Measurements from ENCODE around the gene IGFL1. TPM values are rescaled to one million over a fixed set of nuclear protein-coding genes. Genes with fewer than 3 reads are reported as not detected.
A peak's percentile ranks its signal among the peaks of the same experiment; 100 is the strongest.
"Not testable (repeated sequence)": the region's sequence is repeated elsewhere in the genome, so short reads cannot be mapped to it uniquely, and the experiment has no call there.

The IGFL1 gene
- total RNA-seq, 1 experiment from 2014 or later, result not detected

DNA sequence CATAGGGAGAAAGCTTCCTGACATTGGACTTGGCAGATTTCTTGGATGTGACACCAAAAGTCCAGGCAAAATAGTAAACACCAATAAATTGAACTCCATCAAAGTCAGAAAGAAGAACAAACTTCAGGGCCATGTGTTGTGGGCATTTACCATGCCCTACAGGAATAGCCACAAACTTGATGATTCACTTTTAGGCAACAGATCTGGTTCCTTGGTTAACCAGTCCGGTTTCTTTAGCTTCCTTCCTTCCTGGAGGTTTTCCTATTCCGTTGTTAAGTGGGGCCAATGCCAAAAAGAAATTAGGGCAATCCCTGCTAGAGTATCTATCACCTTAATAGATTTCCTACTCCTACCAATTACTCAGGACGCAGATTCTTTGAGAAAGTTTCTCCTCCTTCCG lies 25.2 kb downstream of the IGFL1 start:
- intact Hi-C loops (cut with micrococcal nuclease; ENCODE audit: unreplicated experiment), result no loop called here
- TF ChIP-seq, protein P1, sequence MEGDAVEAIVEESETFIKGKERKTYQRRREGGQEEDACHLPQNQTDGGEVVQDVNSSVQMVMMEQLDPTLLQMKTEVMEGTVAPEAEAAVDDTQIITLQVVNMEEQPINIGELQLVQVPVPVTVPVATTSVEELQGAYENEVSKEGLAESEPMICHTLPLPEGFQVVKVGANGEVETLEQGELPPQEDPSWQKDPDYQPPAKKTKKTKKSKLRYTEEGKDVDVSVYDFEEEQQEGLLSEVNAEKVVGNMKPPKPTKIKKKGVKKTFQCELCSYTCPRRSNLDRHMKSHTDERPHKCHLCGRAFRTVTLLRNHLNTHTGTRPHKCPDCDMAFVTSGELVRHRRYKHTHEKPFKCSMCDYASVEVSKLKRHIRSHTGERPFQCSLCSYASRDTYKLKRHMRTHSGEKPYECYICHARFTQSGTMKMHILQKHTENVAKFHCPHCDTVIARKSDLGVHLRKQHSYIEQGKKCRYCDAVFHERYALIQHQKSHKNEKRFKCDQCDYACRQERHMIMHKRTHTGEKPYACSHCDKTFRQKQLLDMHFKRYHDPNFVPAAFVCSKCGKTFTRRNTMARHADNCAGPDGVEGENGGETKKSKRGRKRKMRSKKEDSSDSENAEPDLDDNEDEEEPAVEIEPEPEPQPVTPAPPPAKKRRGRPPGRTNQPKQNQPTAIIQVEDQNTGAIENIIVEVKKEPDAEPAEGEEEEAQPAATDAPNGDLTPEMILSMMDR (IDR thresholded peaks at IDR 0.05; ENCODE audit: unreplicated experiment), result no peak
- H3K27me3 Mint-ChIP-seq (ENCODE audit: unreplicated experiment), result peaks cover 90% of the 10 kb centered on the region
- H3K9me3 Mint-ChIP-seq (ENCODE audit: low read depth, unreplicated experiment), result peaks cover 3% of the 10 kb centered on the region
- DNase-seq, result no peak
- H3K4me3 Mint-ChIP-seq (ENCODE audit: low read depth, unreplicated experiment), result no peak overlapping the region
- H3K27ac Mint-ChIP-seq (ENCODE audit: unreplicated experiment), result no peak overlapping the region
- no peaks in the 10 kb centered on the region for H3K36me3 Mint-ChIP-seq (ENCODE audit: insufficient read depth, unreplicated experiment)
- BruUV-seq (replicated peaks), result no TSS peak
- CTCF ChIA-PET, result interaction anchor here (0.7 to 1.5 kb wide), 4 partner anchors 12 to 455 kb away, joined by 4 to 7 read pairs (median 4); no protein-coding TSS in a partner anchor
- H3K4me1 Mint-ChIP-seq (ENCODE audit: low read depth, unreplicated experiment), result peaks cover 27% of the 10 kb centered on the region

DNA sequence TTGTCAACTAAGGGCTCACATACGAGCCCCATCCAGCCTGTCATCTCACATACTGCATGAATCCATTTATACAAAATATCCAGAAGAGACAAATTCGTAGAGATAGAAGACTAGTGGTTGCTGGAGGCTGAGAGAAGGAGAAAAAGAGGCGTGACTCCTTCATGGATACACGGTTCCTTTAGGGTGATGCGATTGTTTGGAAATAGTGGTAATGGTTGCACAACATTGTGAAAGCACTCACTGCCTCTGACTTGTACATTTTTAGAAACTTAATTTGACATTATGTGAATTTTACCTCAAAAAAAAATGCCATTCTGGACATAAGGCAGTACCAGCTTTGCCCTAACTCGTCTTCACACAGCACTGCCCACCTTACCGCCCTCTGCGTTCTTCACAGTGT lies 27.3 kb downstream of the IGFL1 start:
- CTCF ChIA-PET, result interaction anchor here (0.6 to 1.1 kb wide), 3 partner anchors 127 to 218 kb away, joined by 3 read pairs; no protein-coding TSS in a partner anchor
- intact Hi-C loops (cut with micrococcal nuclease; ENCODE audit: unreplicated experiment), result no loop called here
- no peak for DNase-seq

DNA sequence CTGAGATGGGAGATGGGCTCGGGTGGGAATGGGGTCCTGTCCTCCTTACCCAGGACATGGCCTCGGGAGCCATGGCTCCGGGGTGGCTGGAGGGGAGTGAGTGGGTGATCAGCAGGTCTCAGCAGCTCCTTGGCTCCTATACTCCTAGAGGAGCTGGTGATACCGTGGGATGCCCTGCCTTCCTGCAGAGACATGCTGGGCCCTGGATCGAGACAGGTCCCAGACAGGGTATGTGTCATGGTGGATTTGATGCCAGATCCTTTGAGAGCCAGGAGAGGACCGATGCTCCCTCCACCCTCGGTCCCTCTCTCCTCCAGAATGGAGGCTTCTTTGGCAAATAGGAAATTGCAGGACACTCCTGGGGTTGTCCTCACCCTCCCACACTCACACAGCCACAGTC lies 32.0 kb downstream of the IGFL1 start:
- not testable (repeated sequence) for BruUV-seq (replicated peaks); DNase-seq
- peaks cover 71% of the 10 kb centered on the region for H3K27me3 Mint-ChIP-seq (ENCODE audit: unreplicated experiment)

More for the DNA sequence above, 27.3 kb downstream of the IGFL1 start:
- BruUV-seq (replicated peaks), result no TSS peak
- Mint-ChIP-seq H3K9me3 (ENCODE audit: low read depth, unreplicated experiment) (peaks cover 3% of the 10 kb centered on the region), H3K36me3 (ENCODE audit: insufficient read depth, unreplicated experiment) (no peaks in the 10 kb centered on the region), H3K27me3 (ENCODE audit: unreplicated experiment) (peaks cover 90% of the 10 kb centered on the region), H3K27ac (ENCODE audit: unreplicated experiment) (no peak overlapping the region), H3K4me1 (ENCODE audit: low read depth, unreplicated experiment) (peaks cover 9% of the 10 kb centered on the region), H3K4me3 (ENCODE audit: low read depth, unreplicated experiment) (no peak overlapping the region)
- TF ChIP-seq, protein P1 (IDR thresholded peaks at IDR 0.05; ENCODE audit: unreplicated experiment), result no peak

DNA sequence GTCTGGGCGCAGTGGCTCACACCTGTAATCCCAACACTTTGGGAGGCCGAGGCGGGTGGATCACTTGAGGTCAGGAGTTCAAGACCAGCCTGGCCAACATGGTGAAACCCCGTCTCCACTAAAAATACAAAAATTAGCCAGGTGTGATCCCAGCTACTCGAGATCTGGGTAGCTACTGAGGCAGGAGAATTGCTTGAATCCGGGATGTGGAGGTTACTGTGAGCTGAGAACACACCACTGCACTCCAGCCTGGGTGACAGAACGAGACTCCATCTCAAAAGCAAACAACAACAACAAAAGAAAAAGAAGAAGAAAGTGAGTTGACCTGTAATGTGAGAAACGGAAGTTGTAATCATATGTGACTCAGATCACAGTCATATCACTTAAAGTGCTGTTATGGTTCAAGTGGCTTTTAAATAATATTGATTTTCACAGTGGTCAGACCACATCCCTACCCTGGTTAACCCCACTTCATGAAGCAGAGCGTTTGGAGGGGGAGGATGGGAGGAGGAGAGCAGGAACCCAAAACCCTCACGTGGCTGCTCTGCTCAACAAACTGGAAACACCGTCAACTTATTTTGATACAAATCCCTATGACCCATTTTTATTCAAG lies 33.2 kb downstream of the IGFL1 start:
- Mint-ChIP-seq H3K27me3 (ENCODE audit: unreplicated experiment) (peaks cover 71% of the 10 kb centered on the region), H3K4me3 (ENCODE audit: low read depth, unreplicated experiment) (peak overlapping the region; percentile 3), H3K4me1 (ENCODE audit: low read depth, unreplicated experiment) (peaks cover 21% of the 10 kb centered on the region)
- CTCF ChIA-PET, result interaction anchor here (0.6 to 5.3 kb wide), 2 partner anchors 22 to 184 kb away, joined by 4 to 54 read pairs; no protein-coding TSS in a partner anchor
- H3K27ac Mint-ChIP-seq (ENCODE audit: unreplicated experiment); H3K9me3 Mint-ChIP-seq (ENCODE audit: low read depth, unreplicated experiment); intact Hi-C loops (cut with micrococcal nuclease; ENCODE audit: unreplicated experiment); H3K36me3 Mint-ChIP-seq (ENCODE audit: insufficient read depth, unreplicated experiment); BruUV-seq (replicated peaks): not testable (repeated sequence)
- peak; percentile 65 for DNase-seq

More for the DNA sequence above, 32.0 kb downstream of the IGFL1 start:
- CTCF ChIA-PET, result interaction anchor here (5.3 kb wide), 1 partner anchor 182 kb away, joined by 54 read pairs; no protein-coding TSS in a partner anchor
- H3K4me1 Mint-ChIP-seq (ENCODE audit: low read depth, unreplicated experiment), result peaks cover 21% of the 10 kb centered on the region
- H3K4me3 Mint-ChIP-seq (ENCODE audit: low read depth, unreplicated experiment); intact Hi-C loops (cut with micrococcal nuclease; ENCODE audit: unreplicated experiment); H3K9me3 Mint-ChIP-seq (ENCODE audit: low read depth, unreplicated experiment); H3K36me3 Mint-ChIP-seq (ENCODE audit: insufficient read depth, unreplicated experiment); H3K27ac Mint-ChIP-seq (ENCODE audit: unreplicated experiment): not testable (repeated sequence)

DNA sequence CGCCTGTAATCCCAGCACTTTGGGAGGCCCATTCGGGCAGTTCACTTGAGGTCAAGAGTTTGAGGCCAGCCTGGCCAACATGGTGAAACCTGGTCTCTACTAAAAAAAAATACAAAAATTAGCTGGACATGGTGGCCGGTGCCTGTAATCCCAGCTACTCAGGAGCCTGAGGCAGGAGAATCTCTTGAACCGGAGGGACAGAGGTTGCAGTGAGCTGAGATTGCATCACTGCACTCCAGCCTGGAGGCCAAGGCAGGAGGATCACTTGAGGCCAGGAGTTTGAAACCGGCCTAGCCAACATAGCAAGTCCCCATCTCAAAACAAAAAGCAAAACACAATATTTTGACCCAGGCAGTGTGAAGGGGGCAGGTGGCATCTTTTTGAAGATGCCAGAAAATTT lies 35.3 kb downstream of the IGFL1 start:
- Mint-ChIP-seq H3K27me3 (ENCODE audit: unreplicated experiment) (peaks cover 71% of the 10 kb centered on the region), H3K4me1 (ENCODE audit: low read depth, unreplicated experiment) (peaks cover 12% of the 10 kb centered on the region)
- CTCF ChIA-PET, result interaction anchor here (0.6 to 5.3 kb wide), 16 partner anchors 16 to 1419 kb away, joined by 3 to 54 read pairs (median 4); partner anchors contain the start of gene CCDC61
- DNase-seq; H3K4me3 Mint-ChIP-seq (ENCODE audit: low read depth, unreplicated experiment); H3K36me3 Mint-ChIP-seq (ENCODE audit: insufficient read depth, unreplicated experiment); H3K27ac Mint-ChIP-seq (ENCODE audit: unreplicated experiment); H3K9me3 Mint-ChIP-seq (ENCODE audit: low read depth, unreplicated experiment); BruUV-seq (replicated peaks): not testable (repeated sequence)
- intact Hi-C loops (cut with micrococcal nuclease; ENCODE audit: unreplicated experiment), result loop anchor here (1.0 to 2.0 kb wide), 4 partner anchors 72 to 236 kb away; no protein-coding TSS in a partner anchor
